Measurements from ENCODE around the gene CNTF. TPM values are rescaled to one million over a fixed set of nuclear protein-coding genes. Genes with fewer than 3 reads are reported as not detected.

Gene CNTF
- total RNA-seq, 1 donor from 2014 or later: 4.2 TPM

GRCh38 chr11:58606930-58607714, 15.3 kb upstream of the CNTF start:
- no peak overlapping the region for H3K4me3 ChIP-seq
- H3K27ac Mint-ChIP-seq: no peak overlapping the region
- no peak overlapping the region for H2AFZ ChIP-seq (replicated peaks)
- H3K36me3 ChIP-seq: peaks cover 24% of the 10 kb centered on the region
- peaks cover 36% of the 10 kb centered on the region for H3K36me3 Mint-ChIP-seq
- no peak overlapping the region for H3K27ac ChIP-seq
- H3K4me1 ChIP-seq: peaks cover 3% of the 10 kb centered on the region
- TF ChIP-seq CTCF (IDR thresholded peaks at IDR 0.05): no peak
- no peak for TF ChIP-seq EZH2phosphoT487 (IDR thresholded peaks at IDR 0.05)
- TF ChIP-seq EZH2 (IDR thresholded peaks at IDR 0.05): no peak
- peaks cover 85% of the 10 kb centered on the region for H3K79me2 ChIP-seq (ENCODE audit: low read depth)
- no peak overlapping the region for H3K9ac ChIP-seq
- H3K4me2 ChIP-seq: no peak overlapping the region
- H3K27me3 ChIP-seq: no peaks in the 10 kb centered on the region
- H3K9me3 Mint-ChIP-seq: peaks cover 2% of the 10 kb centered on the region
- no peak for DNase-seq (ENCODE audit: low spot score)
- H3F3A ChIP-seq (ENCODE audit: low read depth): no peaks in the 10 kb centered on the region
- H3K4me1 Mint-ChIP-seq: no peaks in the 10 kb centered on the region
- no peak overlapping the region for H3K4me3 Mint-ChIP-seq
- no peaks in the 10 kb centered on the region for H3K27me3 Mint-ChIP-seq (ENCODE audit: insufficient read depth, low read depth)
- peaks cover 48% of the 10 kb centered on the region for H4K20me1 ChIP-seq (ENCODE audit: low read depth)
- H3K9me3 ChIP-seq (ENCODE audit: low read depth): no peaks in the 10 kb centered on the region

- no peak for TF ChIP-seq CTCF (IDR thresholded peaks at IDR 0.05)
- TF ChIP-seq EZH2 (IDR thresholded peaks at IDR 0.05): no peak
- TF ChIP-seq EZH2phosphoT487 (IDR thresholded peaks at IDR 0.05): no peak
- no peak overlapping the region for H3K4me3 ChIP-seq
- peaks cover 36% of the 10 kb centered on the region for H3K36me3 ChIP-seq
- H3F3A ChIP-seq (ENCODE audit: low read depth): no peaks in the 10 kb centered on the region
- no peak overlapping the region for H2AFZ ChIP-seq (replicated peaks)
- no peaks in the 10 kb centered on the region for H3K4me1 Mint-ChIP-seq
- DNase-seq (ENCODE audit: low spot score): no peak
- H3K27ac Mint-ChIP-seq: peak overlapping the region; percentile 20
- no peaks in the 10 kb centered on the region for H3K9me3 ChIP-seq (ENCODE audit: low read depth)
- peaks cover 36% of the 10 kb centered on the region for H4K20me1 ChIP-seq (ENCODE audit: low read depth)
- no peaks in the 10 kb centered on the region for H3K27me3 ChIP-seq
- H3K4me3 Mint-ChIP-seq: no peak overlapping the region
- no peak overlapping the region for H3K4me2 ChIP-seq
- H3K9ac ChIP-seq: no peak overlapping the region
- peaks cover 2% of the 10 kb centered on the region for H3K9me3 Mint-ChIP-seq
- H3K27ac ChIP-seq: no peak overlapping the region
- no peaks in the 10 kb centered on the region for H3K27me3 Mint-ChIP-seq (ENCODE audit: insufficient read depth, low read depth)
- H3K36me3 Mint-ChIP-seq: peaks cover 30% of the 10 kb centered on the region
- H3K4me1 ChIP-seq: no peaks in the 10 kb centered on the region
- H3K79me2 ChIP-seq (ENCODE audit: low read depth): peaks cover 73% of the 10 kb centered on the region
Measured at GRCh38 chr11:58608331-58608730, 14.1 kb upstream of the CNTF start.

GRCh38 chr11:58609723-58610122, 12.7 kb upstream of the CNTF start:
- Histone ChIP-seq H3K4me1 (no peaks in the 10 kb centered on the region), H3K4me2 (no peak overlapping the region), H3K27ac (no peak overlapping the region), H2AFZ (replicated peaks) (no peak overlapping the region), H3K9ac (no peak overlapping the region), H3K4me3 (no peak overlapping the region), H3K9me3 (ENCODE audit: low read depth) (no peaks in the 10 kb centered on the region), H3K36me3 (peaks cover 50% of the 10 kb centered on the region), H3K27me3 (no peaks in the 10 kb centered on the region), H4K20me1 (ENCODE audit: low read depth) (peaks cover 22% of the 10 kb centered on the region), H3K79me2 (ENCODE audit: low read depth) (peaks cover 59% of the 10 kb centered on the region), H3F3A (ENCODE audit: low read depth) (no peaks in the 10 kb centered on the region)
- Mint-ChIP-seq H3K4me3 (no peak overlapping the region), H3K27me3 (ENCODE audit: insufficient read depth, low read depth) (no peaks in the 10 kb centered on the region), H3K4me1 (no peaks in the 10 kb centered on the region), H3K27ac (no peak overlapping the region), H3K9me3 (no peaks in the 10 kb centered on the region), H3K36me3 (peaks cover 36% of the 10 kb centered on the region)
- DNase-seq (ENCODE audit: low spot score): no peak
- TF ChIP-seq CTCF (IDR thresholded peaks at IDR 0.05) (no peak), EZH2phosphoT487 (IDR thresholded peaks at IDR 0.05) (no peak), EZH2 (IDR thresholded peaks at IDR 0.05) (no peak)
